ENCODE measurements around the gene FBXL12.

DNA sequence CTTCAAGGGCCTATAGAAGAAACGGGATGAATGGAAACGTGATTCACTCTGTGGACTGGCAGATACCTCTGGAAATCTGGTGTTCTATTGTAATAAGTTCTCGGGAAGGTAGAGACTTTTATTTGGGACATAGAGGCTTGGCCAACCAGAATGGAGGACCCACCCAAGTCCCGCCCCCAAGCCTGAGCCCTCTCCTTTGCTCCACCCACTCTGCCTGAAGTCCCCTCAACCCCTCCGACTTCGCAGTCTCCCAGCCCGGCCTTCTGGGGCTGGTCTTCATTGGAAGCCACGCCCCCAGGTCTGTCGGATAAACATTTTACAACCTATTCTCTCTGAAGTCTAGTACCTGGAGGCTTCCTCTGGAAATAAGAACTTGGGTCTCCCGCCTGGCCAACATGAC, 16.9 kb downstream of the FBXL12 start:
- TF ChIP-seq, protein P1, sequence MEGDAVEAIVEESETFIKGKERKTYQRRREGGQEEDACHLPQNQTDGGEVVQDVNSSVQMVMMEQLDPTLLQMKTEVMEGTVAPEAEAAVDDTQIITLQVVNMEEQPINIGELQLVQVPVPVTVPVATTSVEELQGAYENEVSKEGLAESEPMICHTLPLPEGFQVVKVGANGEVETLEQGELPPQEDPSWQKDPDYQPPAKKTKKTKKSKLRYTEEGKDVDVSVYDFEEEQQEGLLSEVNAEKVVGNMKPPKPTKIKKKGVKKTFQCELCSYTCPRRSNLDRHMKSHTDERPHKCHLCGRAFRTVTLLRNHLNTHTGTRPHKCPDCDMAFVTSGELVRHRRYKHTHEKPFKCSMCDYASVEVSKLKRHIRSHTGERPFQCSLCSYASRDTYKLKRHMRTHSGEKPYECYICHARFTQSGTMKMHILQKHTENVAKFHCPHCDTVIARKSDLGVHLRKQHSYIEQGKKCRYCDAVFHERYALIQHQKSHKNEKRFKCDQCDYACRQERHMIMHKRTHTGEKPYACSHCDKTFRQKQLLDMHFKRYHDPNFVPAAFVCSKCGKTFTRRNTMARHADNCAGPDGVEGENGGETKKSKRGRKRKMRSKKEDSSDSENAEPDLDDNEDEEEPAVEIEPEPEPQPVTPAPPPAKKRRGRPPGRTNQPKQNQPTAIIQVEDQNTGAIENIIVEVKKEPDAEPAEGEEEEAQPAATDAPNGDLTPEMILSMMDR (IDR thresholded peaks at IDR 0.05), result no peak
- TF ChIP-seq POLR2A (IDR thresholded peaks at IDR 0.05), result no peak

All from Peyer's patch (tissue), 4 donors.